Suprapubic skin (tissue), 4 donors: ENCODE data around the gene MPP3. TPM values are rescaled to one million over a fixed set of nuclear protein-coding genes. Genes with fewer than 3 reads are reported as not detected.

Source experiments
- DNase-seq, 2 donors: peaks; one replicate each; pipeline ENCODE4 v3.0.0-alpha.2; 2019; ENCODE audit warnings: low spot score in 2 of 2
- H3K27ac ChIP-seq: fragments of 200-600 bp; sonication (generic); one replicate; pipeline ENCODE4 v1.5.1; 2019
- H3K27me3 ChIP-seq: fragments of 200-600 bp; sonication (generic); one replicate; pipeline ENCODE4 v1.5.1; 2019
- H3K36me3 ChIP-seq: fragments of 200-600 bp; sonication (generic); one replicate; pipeline ENCODE4 v1.5.1; 2019
- H3K4me1 ChIP-seq: fragments of 200-600 bp; sonication (generic); one replicate; pipeline ENCODE4 v1.5.1; 2019
- H3K4me3 ChIP-seq: fragments of 200-600 bp; sonication (generic); one replicate; pipeline ENCODE4 v1.5.1; 2019; ENCODE audit warnings: mild to moderate bottlenecking
- H3K9me3 ChIP-seq: fragments of 200-600 bp; sonication (generic); one replicate; pipeline ENCODE4 v1.5.1; 2019
- EP300 ChIP-seq: sonication (generic); formaldehyde crosslinking; IDR thresholded peaks from one replicate; pipeline ENCODE4 v1.6.1; 2017; ENCODE audit warnings: antibody characterized with exemption
- POLR2A ChIP-seq, 2 donors: fragments of 450-650 bp; IDR thresholded peaks; one replicate each; pipeline ENCODE4 v1.6.1; 2017; ENCODE audit warnings: antibody characterized with exemption in 2 of 2, mild to moderate bottlenecking in 2 of 2, moderate library complexity in 2 of 2
- POLR2AphosphoS5 ChIP-seq, 3 donors: sonication (generic); formaldehyde crosslinking; IDR thresholded peaks; one replicate each; pipeline ENCODE4 v1.6.1; 2017; ENCODE audit warnings: antibody characterized with exemption in 3 of 3
- WGBS: methylation state at CpG from one replicate; pipeline ENCODE4 v1.1.5; 2018; 5-methylcytosine and 5-hydroxymethylcytosine counted together
- total RNA-seq, 4 donors: library from RNA; depleted of rRNA; stranded (reverse); fragments of >200 nt; gene quantifications; one replicate each; pipeline ENCODE4 v1.1.0, GENCODE V29; 2016
- TF ChIP-seq, protein P1 (sequence below), 2 donors: fragments of 200-600 bp in 1 of 2; fragments of 450-650 bp in 1 of 2; sonication (generic) in 1 of 2; IDR thresholded peaks; one replicate each; pipeline ENCODE4 v1.5.1; 2016 to 2019; ENCODE audit warnings: antibody characterized with exemption in 2 of 2, mild to moderate bottlenecking in 1 of 2, moderate library complexity in 1 of 2

MPP3 gene
- total RNA-seq, 4 donors from 2014 or later = 5.4 to 8.0 (median 5.9) TPM

DNA sequence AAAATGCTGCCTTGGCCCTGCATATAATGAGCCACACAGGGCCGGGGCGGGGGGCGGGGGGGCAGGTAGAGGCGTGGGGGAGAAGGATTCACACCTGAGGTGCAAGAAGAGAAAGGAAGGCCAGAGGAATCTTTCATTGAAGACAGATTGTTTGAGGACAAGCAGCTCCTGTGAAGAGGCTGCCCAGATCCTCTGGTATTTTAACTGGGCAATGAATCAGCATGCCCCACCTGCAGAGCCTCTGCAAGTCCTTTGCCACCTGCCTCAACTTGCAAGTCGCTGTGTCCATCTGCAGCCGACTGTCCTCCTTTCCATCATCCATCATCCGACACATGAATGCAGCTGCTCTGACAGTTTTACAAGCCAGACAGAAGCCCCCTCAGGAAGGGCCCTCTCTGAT is 73.1 kb downstream of the MPP3 start:
- no peak overlapping the region for H3K27ac ChIP-seq
- no peaks in the 10 kb centered on the region for H3K36me3 ChIP-seq
- DNase-seq = no peak
- TF ChIP-seq POLR2A (IDR thresholded peaks at IDR 0.05) = no peak
- 70% methylated on average over 7 of the region's 7 CpGs for WGBS
- peaks cover 41% of the 10 kb centered on the region for H3K27me3 ChIP-seq
- H3K9me3 ChIP-seq = no peaks in the 10 kb centered on the region
- H3K4me1 ChIP-seq = peaks cover 13% of the 10 kb centered on the region
- H3K4me3 ChIP-seq = no peak overlapping the region

DNA sequence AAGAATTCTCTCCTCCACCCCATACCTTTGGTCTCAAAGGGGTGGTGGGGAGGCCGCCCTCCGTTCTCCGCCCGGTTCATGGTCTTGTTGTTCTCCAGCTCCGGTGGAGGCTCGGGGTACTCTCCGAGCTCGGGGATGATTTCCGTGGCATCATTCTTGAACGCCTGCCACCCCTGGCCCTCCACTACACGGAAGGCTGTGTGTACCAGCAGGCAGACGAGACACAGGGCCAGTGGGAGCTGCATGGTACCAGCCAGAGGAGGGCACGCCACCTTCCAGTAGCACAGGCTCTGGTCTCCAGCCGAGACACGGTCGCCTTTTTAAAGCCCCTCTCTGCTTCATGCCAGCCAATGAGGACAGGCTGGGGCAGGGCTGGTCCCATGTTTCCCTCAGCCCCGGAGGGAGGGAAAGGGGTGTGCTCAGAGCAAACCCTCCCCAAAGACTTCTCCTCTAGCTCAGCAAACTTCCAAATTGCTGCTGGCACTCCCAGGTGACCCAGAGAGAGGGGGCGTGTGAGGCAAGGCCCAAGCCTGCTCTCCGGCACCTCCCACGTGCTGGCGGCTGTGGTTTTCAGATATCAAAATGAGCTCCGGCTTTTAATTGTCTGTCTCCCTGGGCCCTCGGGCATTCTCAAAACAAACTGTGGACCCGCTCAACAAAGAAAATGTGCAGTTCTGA is 74.3 kb downstream of the MPP3 start, which contains the start of gene SOST:
Gene SOST, minus strand, starts transcription at position 295 of the 678 bp plus-strand sequence. Its CDS starts 50 bp downstream, at position 245.
- Histone ChIP-seq H3K27ac (no peak within 1 kb of the TSS), H3K27me3 (peaks cover 44% of the 10 kb centered on the region), H3K9me3 (no peaks in the 10 kb centered on the region), H3K36me3 (no peaks in the 10 kb centered on the region), H3K4me1 (peaks cover 13% of the 10 kb centered on the region), H3K4me3 (no peak within 1 kb of the TSS)
- 77% methylated on average over 20 of the region's 24 CpGs for WGBS
- TF ChIP-seq POLR2AphosphoS5 (IDR thresholded peaks at IDR 0.05) = no peak
- TF ChIP-seq POLR2A (IDR thresholded peaks at IDR 0.05) = no peak
- TF ChIP-seq, protein P1, sequence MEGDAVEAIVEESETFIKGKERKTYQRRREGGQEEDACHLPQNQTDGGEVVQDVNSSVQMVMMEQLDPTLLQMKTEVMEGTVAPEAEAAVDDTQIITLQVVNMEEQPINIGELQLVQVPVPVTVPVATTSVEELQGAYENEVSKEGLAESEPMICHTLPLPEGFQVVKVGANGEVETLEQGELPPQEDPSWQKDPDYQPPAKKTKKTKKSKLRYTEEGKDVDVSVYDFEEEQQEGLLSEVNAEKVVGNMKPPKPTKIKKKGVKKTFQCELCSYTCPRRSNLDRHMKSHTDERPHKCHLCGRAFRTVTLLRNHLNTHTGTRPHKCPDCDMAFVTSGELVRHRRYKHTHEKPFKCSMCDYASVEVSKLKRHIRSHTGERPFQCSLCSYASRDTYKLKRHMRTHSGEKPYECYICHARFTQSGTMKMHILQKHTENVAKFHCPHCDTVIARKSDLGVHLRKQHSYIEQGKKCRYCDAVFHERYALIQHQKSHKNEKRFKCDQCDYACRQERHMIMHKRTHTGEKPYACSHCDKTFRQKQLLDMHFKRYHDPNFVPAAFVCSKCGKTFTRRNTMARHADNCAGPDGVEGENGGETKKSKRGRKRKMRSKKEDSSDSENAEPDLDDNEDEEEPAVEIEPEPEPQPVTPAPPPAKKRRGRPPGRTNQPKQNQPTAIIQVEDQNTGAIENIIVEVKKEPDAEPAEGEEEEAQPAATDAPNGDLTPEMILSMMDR (IDR thresholded peaks at IDR 0.05) = no peak
- TF ChIP-seq EP300 = no peak
- peak in 1 of 2 donors; percentile 62 for DNase-seq

- H3K9me3 ChIP-seq = no peaks in the 10 kb centered on the region
- TF ChIP-seq, protein P1 (IDR thresholded peaks at IDR 0.05) = no peak
- TF ChIP-seq POLR2A (IDR thresholded peaks at IDR 0.05) = no peak
- no peak for TF ChIP-seq EP300
- no peak for TF ChIP-seq POLR2AphosphoS5 (IDR thresholded peaks at IDR 0.05)
- peaks cover 44% of the 10 kb centered on the region for H3K27me3 ChIP-seq
- H3K4me3 ChIP-seq = no peak overlapping the region
- no peaks in the 10 kb centered on the region for H3K36me3 ChIP-seq
- H3K4me1 ChIP-seq = peaks cover 13% of the 10 kb centered on the region
- peak in 1 of 2 donors; percentile 27 for DNase-seq
- H3K27ac ChIP-seq = no peak overlapping the region
- 73% methylated on average over 5 of the region's 6 CpGs for WGBS
Observed at GRCh38 chr17:43758086-43758485, 74.9 kb downstream of the MPP3 start.

DNA sequence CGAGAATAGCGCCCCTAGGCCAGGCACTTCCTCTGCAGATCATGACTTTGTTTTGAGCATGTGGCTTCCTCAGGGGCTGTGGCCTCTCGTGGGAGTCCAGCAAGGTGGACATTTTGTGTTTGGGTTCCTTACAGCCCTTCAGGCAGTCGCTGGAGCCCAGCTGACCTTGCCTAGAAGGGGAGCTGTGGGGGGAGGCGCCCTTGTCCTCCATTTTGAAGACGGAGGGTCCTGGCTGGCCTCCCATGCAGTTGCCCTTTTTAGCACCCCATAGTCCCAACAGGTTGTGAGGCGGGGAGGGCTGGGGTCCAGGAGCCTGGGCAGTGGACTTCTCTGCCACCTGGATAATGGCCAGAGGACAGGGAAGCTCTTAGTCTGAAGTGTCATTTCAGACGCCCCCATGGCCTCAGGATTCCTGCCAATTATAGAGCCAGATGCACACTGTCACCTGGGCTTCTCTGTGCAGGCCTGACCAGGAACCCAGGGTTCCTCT is 75.7 kb downstream of the MPP3 start:
- peaks cover 44% of the 10 kb centered on the region for H3K27me3 ChIP-seq

DNA sequence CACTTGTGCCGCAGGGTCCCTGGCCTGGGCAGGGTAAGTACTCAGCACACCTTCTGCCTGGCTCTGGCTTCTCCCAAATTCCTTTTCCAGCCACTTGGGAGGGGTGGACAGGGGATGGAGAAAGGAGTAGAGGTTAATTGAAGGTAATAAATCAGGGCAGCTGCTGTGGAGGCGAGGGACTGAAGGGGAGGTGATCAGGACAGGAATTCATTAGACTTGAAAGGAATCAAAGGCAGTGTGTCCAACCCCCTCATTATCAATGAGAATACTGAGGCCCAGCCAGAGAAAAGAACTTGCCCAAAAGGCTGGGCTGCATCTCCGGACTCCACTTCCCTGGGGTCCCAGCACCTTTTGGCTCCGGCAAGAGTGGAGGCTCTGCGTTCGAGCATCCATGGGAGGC is 76.7 kb downstream of the MPP3 start:
- H3K36me3 ChIP-seq = no peaks in the 10 kb centered on the region
- H3K27ac ChIP-seq = no peak overlapping the region
- no peaks in the 10 kb centered on the region for H3K9me3 ChIP-seq
- DNase-seq = no peak
- peaks cover 13% of the 10 kb centered on the region for H3K4me1 ChIP-seq
- no peak overlapping the region for H3K4me3 ChIP-seq
- peaks cover 44% of the 10 kb centered on the region for H3K27me3 ChIP-seq
- TF ChIP-seq EP300 = no peak
- no peak for TF ChIP-seq POLR2AphosphoS5 (IDR thresholded peaks at IDR 0.05)
- TF ChIP-seq, protein P1 (IDR thresholded peaks at IDR 0.05) = no peak
- no peak for TF ChIP-seq POLR2A (IDR thresholded peaks at IDR 0.05)
- 92% methylated on average over 6 of the region's 6 CpGs for WGBS

More for the DNA sequence above, 75.7 kb downstream of the MPP3 start:
- DNase-seq = no peak
- WGBS = 83% methylated on average over 3 of the region's 8 CpGs
- no peaks in the 10 kb centered on the region for H3K36me3 ChIP-seq
- TF ChIP-seq EP300 (no peak), POLR2AphosphoS5 (IDR thresholded peaks at IDR 0.05) (no peak), POLR2A (IDR thresholded peaks at IDR 0.05) (no peak)
- TF ChIP-seq, protein P1 (IDR thresholded peaks at IDR 0.05) = no peak
- peaks cover 13% of the 10 kb centered on the region for H3K4me1 ChIP-seq
- no peak overlapping the region for H3K4me3 ChIP-seq
- H3K9me3 ChIP-seq = no peaks in the 10 kb centered on the region
- no peak overlapping the region for H3K27ac ChIP-seq
